Measurements from ENCODE around the gene FAM228B. TPM values are rescaled to one million over a fixed set of nuclear protein-coding genes. Genes with fewer than 3 reads are reported as not detected.

Gene FAM228B
- total and polyA plus RNA-seq, 9 of the 15 experiments (the other 6 are each of a cell fraction or from before 2014, with no cell fraction given), result 1.1 to 3.7 (median 2.6) TPM

DNA sequence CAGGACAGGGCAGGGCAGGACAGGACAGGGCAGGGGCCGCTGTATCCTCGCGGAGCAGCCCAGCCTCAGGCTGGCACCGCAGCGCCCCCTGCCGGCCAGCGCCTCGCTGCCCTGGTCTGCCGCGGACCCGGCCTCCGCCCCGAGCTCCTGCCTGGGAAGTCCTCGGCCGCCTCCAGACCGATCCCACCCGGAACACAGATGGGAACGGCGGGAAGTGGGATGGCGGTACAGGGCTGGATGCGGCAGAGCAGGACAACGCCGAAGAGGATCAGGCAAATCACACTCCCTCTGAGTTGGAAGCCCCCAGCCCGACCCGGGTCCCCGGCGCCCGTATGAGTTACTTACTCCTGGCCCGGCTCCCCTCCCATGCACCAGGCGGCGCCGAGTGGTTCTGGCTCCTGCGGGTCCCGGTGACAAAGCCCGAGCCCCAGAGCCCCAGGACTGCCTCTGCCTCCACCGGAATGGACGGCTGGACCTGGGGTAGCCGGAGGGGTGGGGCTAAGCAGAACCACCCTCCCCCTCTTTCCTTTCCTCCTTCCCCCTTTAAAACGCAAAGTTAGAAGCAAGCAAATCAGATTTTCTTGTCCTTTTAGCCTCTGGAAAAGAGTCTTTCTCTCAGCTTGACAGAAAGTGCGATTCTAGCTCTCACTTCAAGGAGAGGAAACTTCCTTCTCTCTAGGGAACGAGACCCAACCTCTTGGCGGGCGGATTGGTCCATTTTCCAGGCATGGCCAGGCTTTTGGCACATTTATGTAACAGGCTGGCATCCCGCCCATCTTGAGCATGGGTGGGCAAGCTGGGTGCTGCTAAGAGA lies 38.7 kb upstream of the FAM228B start, which contains the start of gene TP53I3 (continued):
- TF ChIP-seq KAT2B (IDR thresholded peaks at IDR 0.05; ENCODE audit: low read depth, low read length), result peak; percentile 80
- TF ChIP-seq FOXP1 (CRISPR knock-in tag; IDR thresholded peaks at IDR 0.05), result no peak
- no peak for TF ChIP-seq RFX7 (CRISPR knock-in tag; IDR thresholded peaks at IDR 0.05)
- TF ChIP-seq ARID1B (IDR thresholded peaks at IDR 0.05), result peak; percentile 30; the same call in 1 of the 2 replicates
- TF ChIP-seq NFE2L1 (tag; IDR thresholded peaks at IDR 0.05; ENCODE audit: borderline replicate concordance, low read depth), result no peak
- no peak for TF ChIP-seq NCOA1 (IDR thresholded peaks at IDR 0.05; ENCODE audit: low read depth)
- TF ChIP-seq, protein P1, sequence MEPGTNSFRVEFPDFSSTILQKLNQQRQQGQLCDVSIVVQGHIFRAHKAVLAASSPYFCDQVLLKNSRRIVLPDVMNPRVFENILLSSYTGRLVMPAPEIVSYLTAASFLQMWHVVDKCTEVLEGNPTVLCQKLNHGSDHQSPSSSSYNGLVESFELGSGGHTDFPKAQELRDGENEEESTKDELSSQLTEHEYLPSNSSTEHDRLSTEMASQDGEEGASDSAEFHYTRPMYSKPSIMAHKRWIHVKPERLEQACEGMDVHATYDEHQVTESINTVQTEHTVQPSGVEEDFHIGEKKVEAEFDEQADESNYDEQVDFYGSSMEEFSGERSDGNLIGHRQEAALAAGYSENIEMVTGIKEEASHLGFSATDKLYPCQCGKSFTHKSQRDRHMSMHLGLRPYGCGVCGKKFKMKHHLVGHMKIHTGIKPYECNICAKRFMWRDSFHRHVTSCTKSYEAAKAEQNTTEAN (CRISPR knock-in tag; IDR thresholded peaks at IDR 0.05), result no peak
- TF ChIP-seq ZNF133 (CRISPR knock-in tag; IDR thresholded peaks at IDR 0.05), result no peak
- peak; percentile 71 for TF ChIP-seq SP2 (IDR thresholded peaks at IDR 0.05; ENCODE audit: extremely low read depth, low read depth, low read length, poor library complexity, severe bottlenecking)
- TF ChIP-seq, protein P2, sequence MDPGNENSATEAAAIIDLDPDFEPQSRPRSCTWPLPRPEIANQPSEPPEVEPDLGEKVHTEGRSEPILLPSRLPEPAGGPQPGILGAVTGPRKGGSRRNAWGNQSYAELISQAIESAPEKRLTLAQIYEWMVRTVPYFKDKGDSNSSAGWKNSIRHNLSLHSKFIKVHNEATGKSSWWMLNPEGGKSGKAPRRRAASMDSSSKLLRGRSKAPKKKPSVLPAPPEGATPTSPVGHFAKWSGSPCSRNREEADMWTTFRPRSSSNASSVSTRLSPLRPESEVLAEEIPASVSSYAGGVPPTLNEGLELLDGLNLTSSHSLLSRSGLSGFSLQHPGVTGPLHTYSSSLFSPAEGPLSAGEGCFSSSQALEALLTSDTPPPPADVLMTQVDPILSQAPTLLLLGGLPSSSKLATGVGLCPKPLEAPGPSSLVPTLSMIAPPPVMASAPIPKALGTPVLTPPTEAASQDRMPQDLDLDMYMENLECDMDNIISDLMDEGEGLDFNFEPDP (CRISPR knock-in tag; IDR thresholded peaks at IDR 0.05), result 0 out of 2 replicates have a peak, but pooled peaks have one; percentile 27
- peak; percentile 51; the same call in 1 of the 2 replicates for TF ChIP-seq HDAC8 (tag; IDR thresholded peaks at IDR 0.05)
- TF ChIP-seq, protein P3, sequence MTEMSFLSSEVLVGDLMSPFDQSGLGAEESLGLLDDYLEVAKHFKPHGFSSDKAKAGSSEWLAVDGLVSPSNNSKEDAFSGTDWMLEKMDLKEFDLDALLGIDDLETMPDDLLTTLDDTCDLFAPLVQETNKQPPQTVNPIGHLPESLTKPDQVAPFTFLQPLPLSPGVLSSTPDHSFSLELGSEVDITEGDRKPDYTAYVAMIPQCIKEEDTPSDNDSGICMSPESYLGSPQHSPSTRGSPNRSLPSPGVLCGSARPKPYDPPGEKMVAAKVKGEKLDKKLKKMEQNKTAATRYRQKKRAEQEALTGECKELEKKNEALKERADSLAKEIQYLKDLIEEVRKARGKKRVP (CRISPR knock-in tag; IDR thresholded peaks at IDR 0.05), result no peak
- TF ChIP-seq, protein P4, sequence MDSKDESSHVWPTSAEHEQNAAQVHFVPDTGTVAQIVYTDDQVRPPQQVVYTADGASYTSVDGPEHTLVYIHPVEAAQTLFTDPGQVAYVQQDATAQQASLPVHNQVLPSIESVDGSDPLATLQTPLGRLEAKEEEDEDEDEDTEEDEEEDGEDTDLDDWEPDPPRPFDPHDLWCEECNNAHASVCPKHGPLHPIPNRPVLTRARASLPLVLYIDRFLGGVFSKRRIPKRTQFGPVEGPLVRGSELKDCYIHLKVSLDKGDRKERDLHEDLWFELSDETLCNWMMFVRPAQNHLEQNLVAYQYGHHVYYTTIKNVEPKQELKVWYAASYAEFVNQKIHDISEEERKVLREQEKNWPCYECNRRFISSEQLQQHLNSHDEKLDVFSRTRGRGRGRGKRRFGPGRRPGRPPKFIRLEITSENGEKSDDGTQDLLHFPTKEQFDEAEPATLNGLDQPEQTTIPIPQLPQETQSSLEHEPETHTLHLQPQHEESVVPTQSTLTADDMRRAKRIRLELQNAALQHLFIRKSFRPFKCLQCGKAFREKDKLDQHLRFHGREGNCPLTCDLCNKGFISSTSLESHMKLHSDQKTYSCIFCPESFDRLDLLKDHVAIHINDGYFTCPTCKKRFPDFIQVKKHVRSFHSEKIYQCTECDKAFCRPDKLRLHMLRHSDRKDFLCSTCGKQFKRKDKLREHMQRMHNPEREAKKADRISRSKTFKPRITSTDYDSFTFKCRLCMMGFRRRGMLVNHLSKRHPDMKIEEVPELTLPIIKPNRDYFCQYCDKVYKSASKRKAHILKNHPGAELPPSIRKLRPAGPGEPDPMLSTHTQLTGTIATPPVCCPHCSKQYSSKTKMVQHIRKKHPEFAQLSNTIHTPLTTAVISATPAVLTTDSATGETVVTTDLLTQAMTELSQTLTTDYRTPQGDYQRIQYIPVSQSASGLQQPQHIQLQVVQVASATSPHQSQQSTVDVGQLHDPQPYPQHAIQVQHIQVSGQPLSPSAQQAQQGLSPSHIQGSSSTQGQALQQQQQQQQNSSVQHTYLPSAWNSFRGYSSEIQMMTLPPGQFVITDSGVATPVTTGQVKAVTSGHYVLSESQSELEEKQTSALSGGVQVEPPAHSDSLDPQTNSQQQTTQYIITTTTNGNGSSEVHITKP (IDR thresholded peaks at IDR 0.05; ENCODE audit: partially characterized antibody), result peak; percentile 96
- no peak; a peak in 1 of 3 replicates for TF ChIP-seq CBX3 (IDR thresholded peaks at IDR 0.05; ENCODE audit: borderline replicate concordance in 1 of 2, low read length in 2 of 2)
- TF ChIP-seq, protein P5, sequence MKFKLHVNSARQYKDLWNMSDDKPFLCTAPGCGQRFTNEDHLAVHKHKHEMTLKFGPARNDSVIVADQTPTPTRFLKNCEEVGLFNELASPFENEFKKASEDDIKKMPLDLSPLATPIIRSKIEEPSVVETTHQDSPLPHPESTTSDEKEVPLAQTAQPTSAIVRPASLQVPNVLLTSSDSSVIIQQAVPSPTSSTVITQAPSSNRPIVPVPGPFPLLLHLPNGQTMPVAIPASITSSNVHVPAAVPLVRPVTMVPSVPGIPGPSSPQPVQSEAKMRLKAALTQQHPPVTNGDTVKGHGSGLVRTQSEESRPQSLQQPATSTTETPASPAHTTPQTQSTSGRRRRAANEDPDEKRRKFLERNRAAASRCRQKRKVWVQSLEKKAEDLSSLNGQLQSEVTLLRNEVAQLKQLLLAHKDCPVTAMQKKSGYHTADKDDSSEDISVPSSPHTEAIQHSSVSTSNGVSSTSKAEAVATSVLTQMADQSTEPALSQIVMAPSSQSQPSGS (CRISPR knock-in tag; IDR thresholded peaks at IDR 0.05), result no peak
- TF ChIP-seq KDM2B (CRISPR knock-in tag; IDR thresholded peaks at IDR 0.05), result no peak
- TF ChIP-seq PTTG1 (tag; IDR thresholded peaks at IDR 0.05; ENCODE audit: low read depth), result no peak
- no peak for TF ChIP-seq NFYB (IDR thresholded peaks at IDR 0.05; ENCODE audit: extremely low read depth, insufficient read length)
